PC-9 (cell line): ENCODE data around the gene GABRB3. TPM values are rescaled to one million over a fixed set of nuclear protein-coding genes. Genes with fewer than 3 reads are reported as not detected.
"Not testable (repeated sequence)": the region's sequence is repeated elsewhere in the genome, so short reads cannot be mapped to it uniquely, and the experiment has no call there.

Source experiments
- BruUV-seq: library from RNA; stranded (reverse); fragments of 400-500 nt; replicated peaks from 2 replicates; lab custom pipeline; 2021; lab: Mats Ljungman, UMichigan
- CTCF ChIA-PET: fragments of 300-600 bp; sonication (Branson Sonifier 250); formaldehyde crosslinking; loops from one replicate; lab custom pipeline; 2022; ENCODE audit warnings: antibody characterized with exemption; lab: Charles Lee
- POLR2A ChIA-PET: fragments of 300-600 bp; sonication (Branson Sonifier 250); formaldehyde crosslinking; loops from one replicate; lab custom pipeline; 2022; ENCODE audit warnings: antibody characterized with exemption; ENCODE audit not compliant: unreplicated experiment; lab: Charles Lee
- DNase-seq, 2 experiments: peaks; one replicate each; pipeline versions ENCODE4 v3.0.0 to v3.0.0-alpha.2; 2015 to 2022; ENCODE audit warnings: mixed read lengths in 1 of 2
- H2AFZ ChIP-seq: fragments of 200-600 bp; sonication (generic); 2 replicates; pipeline ENCODE4 v1.8.1; 2017; ENCODE audit warnings: antibody characterized with exemption
- H3F3A ChIP-seq: fragments of 200-600 bp; sonication (generic); 2 replicates; pipeline ENCODE4 v1.8.1; 2017; ENCODE audit warnings: antibody characterized with exemption, mild to moderate bottlenecking, low read depth; ENCODE audit not compliant: insufficient read depth
- H3K27ac ChIP-seq: fragments of 200-600 bp; sonication (generic); 2 replicates; pipeline ENCODE4 v1.6.1; 2016; ENCODE audit warnings: mixed run types
- H3K27me3 ChIP-seq: fragments of 200-600 bp; sonication (generic); 2 replicates; pipeline ENCODE4 v1.6.1; 2016; ENCODE audit warnings: low read depth, mixed run types; ENCODE audit not compliant: insufficient read depth
- H3K36me3 ChIP-seq: fragments of 200-600 bp; sonication (generic); 2 replicates; pipeline ENCODE4 v1.6.1; 2016; ENCODE audit warnings: low read depth, mixed run types
- H3K4me1 ChIP-seq: fragments of 200-600 bp; sonication (generic); replicated peaks from 2 replicates; pipeline ENCODE4 v1.6.1; 2016; ENCODE audit warnings: mixed run types; ENCODE audit not compliant: insufficient read depth
- H3K4me2 ChIP-seq: fragments of 200-600 bp; sonication (generic); 2 replicates; pipeline ENCODE4 v1.6.1; 2017; ENCODE audit warnings: mixed run types
- H3K4me3 ChIP-seq: fragments of 200-600 bp; sonication (generic); 2 replicates; pipeline ENCODE4 v1.6.1; 2016; ENCODE audit warnings: mixed run types
- H3K79me2 ChIP-seq: fragments of 200-600 bp; sonication (generic); 2 replicates; pipeline ENCODE4 v1.6.1; 2017; ENCODE audit warnings: low read depth, mixed run types
- H3K9me2 ChIP-seq: fragments of 200-600 bp; sonication (generic); 2 replicates; pipeline ENCODE4 v1.8.1; 2017; ENCODE audit warnings: mild to moderate bottlenecking; ENCODE audit not compliant: insufficient read depth
- H3K9me3 ChIP-seq: fragments of 200-600 bp; sonication (generic); 2 replicates; pipeline ENCODE4 v1.8.1; 2016; ENCODE audit warnings: low read depth; ENCODE audit not compliant: insufficient read depth
- H4K20me1 ChIP-seq: fragments of 200-600 bp; sonication (generic); 2 replicates; pipeline ENCODE4 v1.8.1; 2017; ENCODE audit not compliant: insufficient read depth
- CTCF ChIP-seq: fragments of 200-600 bp; sonication (generic); conservative IDR thresholded peaks from 2 replicates; pipeline ENCODE4 v1.6.1; 2017; ENCODE audit warnings: mixed run types, antibody characterized with exemption, mild to moderate bottlenecking, moderate library complexity
- EZH2 ChIP-seq: fragments of 200-600 bp; sonication (generic); IDR thresholded peaks from 2 replicates; pipeline ENCODE4 v1.8.0; 2017; ENCODE audit warnings: antibody characterized with exemption, low read depth
- intact Hi-C: fragments of 100-400 bp; cut with micrococcal nuclease; formaldehyde crosslinking; loops from one replicate; pipeline ENCODE4 v1.10.0; 2022; ENCODE audit not compliant: unreplicated experiment
- total RNA-seq: library from RNA; stranded (reverse); gene quantifications from 2 replicates; pipeline ENCODE4 v1.2.3, GENCODE V29; 2021

The GABRB3 gene
- total RNA-seq, 1 experiment from 2014 or later = 6.3 TPM

- POLR2A ChIA-PET = no interaction called here
- no peaks in the 10 kb centered on the region for H3K27me3 ChIP-seq
- intact Hi-C loops = no loop called here
- H3K4me3 ChIP-seq = no peak overlapping the region
- no peaks in the 10 kb centered on the region for H3F3A ChIP-seq
- TF ChIP-seq CTCF = no peak
- TF ChIP-seq EZH2 = no peak
- CTCF ChIA-PET = no interaction called here
- no peak for DNase-seq
- H2AFZ ChIP-seq = no peak overlapping the region
- H4K20me1 ChIP-seq = no peaks in the 10 kb centered on the region
- H3K9me2 ChIP-seq = no peaks in the 10 kb centered on the region
- no peak overlapping the region for H3K27ac ChIP-seq
- no peaks in the 10 kb centered on the region for H3K9me3 ChIP-seq
- no peaks in the 10 kb centered on the region for H3K4me1 ChIP-seq
- no TSS peak for BruUV-seq
- no peak overlapping the region for H3K4me2 ChIP-seq
- no peaks in the 10 kb centered on the region for H3K79me2 ChIP-seq
- H3K36me3 ChIP-seq = no peaks in the 10 kb centered on the region
Observed at GRCh38 chr15:26720546-26720945, 52.3 kb downstream of the GABRB3 start.

- H3K36me3 ChIP-seq, DNase-seq, H3K9me3 ChIP-seq, H4K20me1 ChIP-seq, BruUV-seq, H2AFZ ChIP-seq, H3K27me3 ChIP-seq, H3K79me2 ChIP-seq, H3K4me3 ChIP-seq, H3K4me2 ChIP-seq, intact Hi-C loops, H3K27ac ChIP-seq, H3F3A ChIP-seq, CTCF ChIA-PET, POLR2A ChIA-PET, H3K4me1 ChIP-seq, H3K9me2 ChIP-seq: not testable (repeated sequence)
Observed at GRCh38 chr15:26719866-26720265, 53.0 kb downstream of the GABRB3 start.

- no peaks in the 10 kb centered on the region for H3K79me2 ChIP-seq
- no peaks in the 10 kb centered on the region for H3K9me2 ChIP-seq
- no TSS peak for BruUV-seq
- POLR2A ChIA-PET = no interaction called here
- intact Hi-C loops = no loop called here
- no peak for TF ChIP-seq CTCF
- TF ChIP-seq EZH2 = no peak
- no peaks in the 10 kb centered on the region for H3K9me3 ChIP-seq
- H3K4me3 ChIP-seq = no peak overlapping the region
- no peak overlapping the region for H3K4me2 ChIP-seq
- H3K36me3 ChIP-seq = no peaks in the 10 kb centered on the region
- no peaks in the 10 kb centered on the region for H3F3A ChIP-seq
- CTCF ChIA-PET = no interaction called here
- no peak for DNase-seq
- H3K27ac ChIP-seq = no peak overlapping the region
- peaks cover 7% of the 10 kb centered on the region; the same call in 1 of the 2 replicates for H3K27me3 ChIP-seq
- H3K4me1 ChIP-seq = no peaks in the 10 kb centered on the region
- no peaks in the 10 kb centered on the region for H4K20me1 ChIP-seq
- H2AFZ ChIP-seq = no peak overlapping the region
Observed at GRCh38 chr15:26716069-26716468, 56.8 kb downstream of the GABRB3 start.

- Histone ChIP-seq H4K20me1 (no peaks in the 10 kb centered on the region), H3K36me3 (no peaks in the 10 kb centered on the region), H3F3A (no peaks in the 10 kb centered on the region), H3K9me2 (no peaks in the 10 kb centered on the region), H3K27ac (no peak overlapping the region), H2AFZ (no peak overlapping the region), H3K27me3 (peaks cover 7% of the 10 kb centered on the region; the same call in 1 of the 2 replicates), H3K4me3 (no peak overlapping the region), H3K4me1 (no peaks in the 10 kb centered on the region), H3K9me3 (no peaks in the 10 kb centered on the region), H3K4me2 (no peak overlapping the region), H3K79me2 (no peaks in the 10 kb centered on the region)
- BruUV-seq = no TSS peak
- intact Hi-C loops = no loop called here
- POLR2A ChIA-PET = no interaction called here
- no peak for DNase-seq
- no peak for TF ChIP-seq EZH2
- TF ChIP-seq CTCF = no peak
- CTCF ChIA-PET = no interaction called here
Observed at GRCh38 chr15:26713498-26713897, 59.4 kb downstream of the GABRB3 start.
